HepG2 (cell line): ENCODE measurements around the gene FTCD. TPM values are rescaled to one million over a fixed set of nuclear protein-coding genes. Genes with fewer than 3 reads are reported as not detected.

ENCODE experiments used
- ATAC-seq: fragments of 200-7000 bp; cut with Tn5 transposase; 3 replicates; pipeline ENCODE4 v1.9.1; 2020; ENCODE audit warnings: mild to moderate bottlenecking, moderate library complexity
- BruUV-seq: library from RNA; stranded (reverse); fragments of 400-500 nt; replicated peaks from 2 replicates; lab custom pipeline; 2021; lab: Mats Ljungman, UMichigan
- CTCF ChIA-PET: fragments of 300-600 bp; formaldehyde crosslinking; extraction: SDS; loops from one replicate; lab custom pipeline; 2021; ENCODE audit warnings: low total read pairs, inconsistent platforms, low intra/inter-chr PET ratio; lab: Yijun Ruan, JAX
- POLR2A ChIA-PET: fragments of 350-600 bp; sonication (Branson Sonifier 250); formaldehyde crosslinking; loops from one replicate; lab custom pipeline; 2020; ENCODE audit warnings: antibody characterized with exemption, inconsistent platforms; lab: Yijun Ruan, JAX
- DNase-seq: peaks from one replicate; pipeline ENCODE4 v3.0.0-alpha.2; 2015; ENCODE audit warnings: low spot score
- FAIRE-seq: peaks from 3 replicates; lab custom pipeline; 2011; peaks lifted over from hg19 to GRCh38; lab: Jason Lieb, UNC
- H2AFZ ChIP-seq: one replicate; pipeline ENCODE4 v1.6.1; 2011; ENCODE audit warnings: low read length, inconsistent platforms
- H3K27ac ChIP-seq: fragments of 300-600 bp; 3 replicates; pipeline ENCODE4 v1.8.0; 2011; ENCODE audit warnings: mixed run types, mild to moderate bottlenecking, mixed read lengths, low read length, inconsistent platforms; ENCODE audit not compliant: insufficient read depth; ENCODE audit errors: extremely low read length
- H3K27me3 ChIP-seq, 2 experiments: fragments of 200-600 bp in 1 of 2; 2 replicates in 1 of 2; 3 replicates in 1 of 2; pipeline versions ENCODE4 v1.6.0 to v1.8.0; 2011; ENCODE audit warnings: low read length in 2 of 2, mild to moderate bottlenecking in 2 of 2, moderate library complexity in 2 of 2, inconsistent platforms in 1 of 2; ENCODE audit not compliant: insufficient read depth in 2 of 2, control insufficient read depth in 1 of 2
- H3K36me3 ChIP-seq, 2 experiments: fragments of 200-600 bp in 1 of 2; replicated peaks in 1 of 2; 2 replicates in 1 of 2; 3 replicates in 1 of 2; pipeline versions ENCODE4 v1.5.1 to v1.8.0; 2011; ENCODE audit warnings: low read length in 2 of 2, inconsistent platforms in 1 of 2; ENCODE audit not compliant: insufficient read depth in 2 of 2, control insufficient read depth in 1 of 2
- H3K4me1 ChIP-seq: 2 replicates; pipeline ENCODE4 v1.5.1; 2012; ENCODE audit warnings: low read length, inconsistent platforms; ENCODE audit not compliant: insufficient read depth
- H3K4me2 ChIP-seq: 2 replicates; pipeline ENCODE4 v1.6.0; 2011; ENCODE audit warnings: low read depth, low read length, inconsistent platforms
- H3K4me3 ChIP-seq, 3 experiments: fragments of 200-600 bp in 1 of 3; sonication (generic), shearing (Covaris generic) in 1 of 3; replicated peaks in 1 of 3; 2 replicates each; pipeline ENCODE4 v1.5.1; 2011 to 2016; ENCODE audit warnings: low read length in 3 of 3, inconsistent platforms in 2 of 3, low read depth in 2 of 3, mild to moderate bottlenecking in 2 of 3, control low read depth in 1 of 3, mixed read lengths in 1 of 3; ENCODE audit not compliant: insufficient read depth in 1 of 3
- H3K79me2 ChIP-seq: one replicate; pipeline ENCODE4 v1.6.1; 2011; ENCODE audit warnings: low read length, inconsistent platforms; ENCODE audit not compliant: insufficient read depth
- H3K9ac ChIP-seq: 2 replicates; pipeline ENCODE4 v1.6.0; 2011; ENCODE audit warnings: mild to moderate bottlenecking, low read depth, low read length, inconsistent platforms; ENCODE audit not compliant: insufficient read depth
- H3K9me3 ChIP-seq: 2 replicates; pipeline ENCODE4 v1.5.1; 2012; ENCODE audit warnings: mild to moderate bottlenecking, low read length
- H4K20me1 ChIP-seq: 2 replicates; pipeline ENCODE4 v1.6.0; 2011; ENCODE audit warnings: inconsistent platforms, mild to moderate bottlenecking, low read length, moderate library complexity; ENCODE audit not compliant: insufficient read depth
- CREM ChIP-seq, 2 experiments: sonication (generic) in 1 of 2; formaldehyde crosslinking in 1 of 2; IDR thresholded peaks; 2 replicates each; pipeline versions ENCODE4 v1.4.0 to v1.6.1; 2016 to 2020; ENCODE audit warnings: antibody characterized with exemption in 1 of 2, mild to moderate bottlenecking in 1 of 2, missing genetic modification reagents in 1 of 2
- ESRRA ChIP-seq: sonication (generic); formaldehyde crosslinking; IDR thresholded peaks from 2 replicates; pipeline ENCODE4 v1.5.1; 2020; ENCODE audit warnings: mild to moderate bottlenecking, low read depth, missing genetic modification reagents
- HDAC2 ChIP-seq: sonication (generic); formaldehyde crosslinking; IDR thresholded peaks from 2 replicates; pipeline ENCODE4 v1.4.0; 2020; ENCODE audit warnings: missing genetic modification reagents
- KDM5B ChIP-seq: sonication (generic); formaldehyde crosslinking; IDR thresholded peaks from 2 replicates; pipeline ENCODE4 v1.4.0; 2020; ENCODE audit warnings: missing genetic modification reagents, mild to moderate bottlenecking, borderline replicate concordance
- ZBTB38 ChIP-seq: sonication (generic); formaldehyde crosslinking; IDR thresholded peaks from 2 replicates; pipeline ENCODE4 v1.5.1; 2020; ENCODE audit warnings: mild to moderate bottlenecking, missing genetic modification reagents
- ZNF615 ChIP-seq: sonication (generic); formaldehyde crosslinking; IDR thresholded peaks from 2 replicates; pipeline ENCODE4 v1.5.0; 2020; ENCODE audit warnings: mild to moderate bottlenecking, missing genetic modification reagents, borderline replicate concordance
- ZNF660 ChIP-seq: sonication (generic); formaldehyde crosslinking; IDR thresholded peaks from 2 replicates; pipeline ENCODE4 v1.5.1; 2020; ENCODE audit warnings: mild to moderate bottlenecking, low read depth, missing genetic modification reagents, borderline replicate concordance
- ZNF75D ChIP-seq: sonication (generic); formaldehyde crosslinking; IDR thresholded peaks from 2 replicates; pipeline ENCODE4 v1.8.1; 2023; ENCODE audit warnings: missing genetic modification reagents, mild to moderate bottlenecking, borderline replicate concordance
- ZNF761 ChIP-seq: sonication (generic); formaldehyde crosslinking; conservative IDR thresholded peaks from 2 replicates; pipeline ENCODE4 v1.4.0; 2020; ENCODE audit warnings: mild to moderate bottlenecking, missing genetic modification reagents
- WGBS: methylation state at CpG from one replicate; pipeline ENCODE4 v1.1.6; 2017; ENCODE audit warnings: low lambda C conversion rate; 5-methylcytosine and 5-hydroxymethylcytosine counted together
- in situ Hi-C: cut with HindIII; loops from 2 replicates; pipeline ENCODE4 v1.10.0; 2017; ENCODE audit warnings: low pct_unique_long_range_greater_than_20kb; ENCODE audit not compliant: extremely low pct_ligation_motif_present
- intact Hi-C: fragments of 100-400 bp; cut with micrococcal nuclease; formaldehyde crosslinking; loops from one replicate; pipeline ENCODE4 v1.10.0; 2022; ENCODE audit not compliant: unreplicated experiment
- polyA plus RNA-seq, 8 experiments: library from polyadenylated mRNA; depleted of rRNA in 3 of 8; stranded (reverse) in 7 of 8; unstranded in 1 of 8; fragments of >200 nt; fragmentation: Illumina TruSeq in 4 of 8; extraction: Trizol in 4 of 8; gene quantifications; 2 replicates each; pipeline versions ENCODE4 v1.2.1 to v1.2.3, GENCODE V29; 2011 to 2016; ENCODE audit warnings: low read depth in 4 of 8, missing spikeins in 1 of 8, mixed read lengths in 1 of 8; ENCODE audit not compliant: insufficient read depth in 1 of 8
- total RNA-seq, 5 experiments: library from RNA; depleted of rRNA; stranded (reverse); fragments of >200 nt; fragmentation: Illumina TruSeq; extraction: Trizol; gene quantifications; 2 replicates each; pipeline ENCODE4 v1.2.3, GENCODE V29; 2016; ENCODE audit warnings: low read depth in 1 of 5
- TF ChIP-seq, protein P1 (sequence below): sonication (generic); formaldehyde crosslinking; IDR thresholded peaks from 2 replicates; pipeline ENCODE4 v1.8.1; 2023; ENCODE audit warnings: mild to moderate bottlenecking, inconsistent platforms, moderate library complexity, missing genetic modification reagents, borderline replicate concordance
- TF ChIP-seq, protein P2 (sequence below): sonication (generic); formaldehyde crosslinking; IDR thresholded peaks from 2 replicates; pipeline ENCODE4 v1.5.1; 2020; ENCODE audit warnings: missing genetic modification reagents, mild to moderate bottlenecking, borderline replicate concordance
- TF ChIP-seq, protein P3 (sequence below): sonication (generic); formaldehyde crosslinking; IDR thresholded peaks from 2 replicates; pipeline ENCODE4 v1.4.0; 2020; ENCODE audit warnings: low read depth, mild to moderate bottlenecking, missing genetic modification reagents
- TF ChIP-seq, protein P4 (sequence below): sonication (generic); formaldehyde crosslinking; IDR thresholded peaks from 2 replicates; pipeline ENCODE4 v1.4.0; 2020; ENCODE audit warnings: mild to moderate bottlenecking, missing genetic modification reagents

FTCD gene
- total and polyA plus RNA-seq, 2 of the 13 experiments (the other 11 are each of a cell fraction or from before 2014, with no cell fraction given) = 75.7 to 105 TPM

DNA sequence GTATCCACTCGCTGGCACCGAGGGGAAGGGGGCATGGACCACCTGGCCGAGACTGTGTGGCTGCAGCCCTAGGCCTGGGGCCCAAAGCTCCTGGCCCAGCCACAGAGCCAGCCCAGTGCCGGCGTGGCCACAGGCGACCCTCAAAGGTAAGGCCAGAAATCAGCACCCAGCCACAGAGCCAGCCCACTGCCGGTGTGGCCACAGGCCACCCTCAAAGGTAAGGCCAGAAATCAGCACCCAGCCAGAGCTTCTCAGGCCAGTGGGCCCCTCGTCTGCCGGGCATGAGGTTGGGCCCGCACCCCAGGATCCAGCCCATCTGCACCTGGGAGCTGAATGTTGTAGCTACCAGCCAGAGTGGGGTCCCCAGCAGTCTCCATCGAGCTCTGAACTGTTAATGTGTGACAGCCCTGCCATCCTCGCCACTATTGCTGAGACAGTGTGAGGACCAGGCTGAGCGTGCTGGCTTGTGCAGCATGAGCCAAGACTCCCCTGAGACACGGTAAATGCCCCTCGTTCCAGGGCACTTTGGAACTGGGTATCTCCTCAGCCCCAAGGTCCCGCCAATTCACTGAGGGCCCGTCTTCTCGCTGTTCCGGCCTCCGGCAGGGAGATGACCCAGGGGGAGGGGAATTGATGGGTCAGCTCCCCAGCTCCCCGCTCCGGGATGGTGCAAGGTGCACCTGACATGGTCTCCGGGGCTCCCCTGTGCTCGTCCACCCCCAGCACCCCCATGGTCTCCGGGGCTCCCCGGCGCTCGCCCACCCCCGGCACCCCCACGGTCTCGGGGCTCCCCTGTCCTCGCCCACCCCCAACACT lies 4.7 kb upstream of the FTCD start:
- Histone ChIP-seq H3K27me3 (no peaks in the 10 kb centered on the region; a peak in 1 of 5 replicates), H3K4me2 (no peak overlapping the region), H3K36me3 (no peaks in the 10 kb centered on the region), H3K9ac (no peak overlapping the region), H3K79me2 (peaks cover 4% of the 10 kb centered on the region), H3K9me3 (no peaks in the 10 kb centered on the region), H3K4me1 (peaks cover 26% of the 10 kb centered on the region), H3K4me3 (no peak overlapping the region), H4K20me1 (no peaks in the 10 kb centered on the region), H3K27ac (no peak overlapping the region), H2AFZ (no peak overlapping the region)
- FAIRE-seq (no peak), ATAC-seq (peak; percentile 4; the same call in 1 of the 3 replicates), DNase-seq (no peak)
- no peak for TF ChIP-seq ZNF660
- TF ChIP-seq CREM (IDR thresholded peaks at IDR 0.05) = no peak
- TF ChIP-seq CREM (CRISPR knock-in tag; IDR thresholded peaks at IDR 0.05) = no peak
- no peak for TF ChIP-seq ESRRA (CRISPR knock-in tag)
- TF ChIP-seq, protein P1, sequence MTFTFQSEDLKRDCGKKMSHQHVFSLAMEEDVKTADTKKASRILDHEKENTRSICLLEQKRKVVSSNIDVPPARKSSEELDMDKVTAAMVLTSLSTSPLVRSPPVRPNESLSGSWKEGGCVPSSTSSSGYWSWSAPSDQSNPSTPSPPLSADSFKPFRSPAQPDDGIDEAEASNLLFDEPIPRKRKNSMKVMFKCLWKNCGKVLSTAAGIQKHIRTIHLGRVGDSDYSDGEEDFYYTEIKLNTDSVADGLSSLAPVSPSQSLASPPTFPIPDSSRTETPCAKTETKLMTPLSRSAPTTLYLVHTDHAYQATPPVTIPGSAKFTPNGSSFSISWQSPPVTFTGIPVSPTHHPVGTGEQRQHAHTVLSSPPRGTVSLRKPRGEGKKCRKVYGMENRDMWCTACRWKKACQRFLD (CRISPR knock-in tag) = no peak
- WGBS = 86% methylated on average over 24 of the region's 32 CpGs
- no TSS peak for BruUV-seq
- ChIA-PET POLR2A (interaction anchor here (0.6 kb wide), 1 partner anchor 186 kb away, joined by 3 read pairs; no protein-coding TSS in a partner anchor), CTCF (no interaction called here)
- in situ Hi-C loops = no loop called here
- intact Hi-C loops = loop anchor here (5.0 kb wide), 1 partner anchor 67 kb away; the partner anchor contains the start of gene LSS

DNA sequence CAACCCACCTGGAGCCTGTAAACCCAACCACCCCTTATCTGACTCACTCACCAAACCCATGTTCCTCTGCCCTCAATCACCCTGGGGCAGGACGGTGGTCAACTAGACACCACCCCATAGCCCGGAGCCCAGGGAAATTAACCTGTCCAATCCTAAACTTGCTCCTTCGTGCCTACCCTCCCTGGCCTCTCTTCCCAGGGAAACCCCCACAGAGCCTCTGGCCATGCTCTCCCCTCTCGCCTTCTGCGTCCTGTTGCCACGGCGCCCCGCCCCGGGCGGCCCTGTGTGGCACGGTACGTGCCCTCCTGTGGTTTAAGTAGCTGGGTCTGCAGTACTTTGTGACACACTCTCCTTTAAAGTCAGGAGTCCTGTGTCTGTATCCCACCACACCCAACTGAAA lies 4.0 kb upstream of the FTCD start:
- no peak for FAIRE-seq
- BruUV-seq = no TSS peak
- Histone ChIP-seq H3K9me3 (no peaks in the 10 kb centered on the region), H3K27ac (no peak overlapping the region), H3K79me2 (peaks cover 11% of the 10 kb centered on the region), H3K9ac (no peak overlapping the region), H3K4me3 (no peak overlapping the region), H4K20me1 (no peaks in the 10 kb centered on the region), H3K27me3 (no peaks in the 10 kb centered on the region; a peak in 1 of 5 replicates), H3K4me2 (no peak overlapping the region), H3K4me1 (peaks cover 26% of the 10 kb centered on the region), H2AFZ (no peak overlapping the region), H3K36me3 (no peaks in the 10 kb centered on the region)
- CTCF ChIA-PET = no interaction called here
- ATAC-seq = no peak
- 89% methylated on average over 12 of the region's 12 CpGs for WGBS
- POLR2A ChIA-PET = no interaction called here
- DNase-seq = no peak
- in situ Hi-C loops (no loop called here), intact Hi-C loops (loop anchor here (5.0 kb wide), 1 partner anchor 68 kb away; the partner anchor contains the start of gene LSS)
- TF ChIP-seq KDM5B (no peak), HDAC2 (CRISPR knock-in tag) (no peak), ZBTB38 (no peak), ZNF761 (CRISPR knock-in tag) (no peak), ZNF75D (CRISPR knock-in tag) (no peak), ZNF615 (CRISPR knock-in tag) (no peak)
- TF ChIP-seq, protein P2, sequence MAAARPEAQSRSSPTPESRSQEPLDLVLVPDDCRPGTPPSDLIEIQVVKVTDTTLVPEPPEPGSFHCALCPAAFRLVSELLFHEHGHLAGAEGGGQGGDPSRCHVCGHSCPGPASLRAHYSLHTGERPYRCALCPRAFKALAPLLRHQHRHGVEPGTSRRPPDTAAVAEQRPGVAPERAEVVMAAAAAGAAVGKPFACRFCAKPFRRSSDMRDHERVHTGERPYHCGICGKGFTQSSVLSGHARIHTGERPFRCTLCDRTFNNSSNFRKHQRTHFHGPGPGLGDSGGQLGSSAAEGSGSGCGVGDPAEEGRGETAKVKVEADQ (CRISPR knock-in tag) = no peak
- TF ChIP-seq, protein P3, sequence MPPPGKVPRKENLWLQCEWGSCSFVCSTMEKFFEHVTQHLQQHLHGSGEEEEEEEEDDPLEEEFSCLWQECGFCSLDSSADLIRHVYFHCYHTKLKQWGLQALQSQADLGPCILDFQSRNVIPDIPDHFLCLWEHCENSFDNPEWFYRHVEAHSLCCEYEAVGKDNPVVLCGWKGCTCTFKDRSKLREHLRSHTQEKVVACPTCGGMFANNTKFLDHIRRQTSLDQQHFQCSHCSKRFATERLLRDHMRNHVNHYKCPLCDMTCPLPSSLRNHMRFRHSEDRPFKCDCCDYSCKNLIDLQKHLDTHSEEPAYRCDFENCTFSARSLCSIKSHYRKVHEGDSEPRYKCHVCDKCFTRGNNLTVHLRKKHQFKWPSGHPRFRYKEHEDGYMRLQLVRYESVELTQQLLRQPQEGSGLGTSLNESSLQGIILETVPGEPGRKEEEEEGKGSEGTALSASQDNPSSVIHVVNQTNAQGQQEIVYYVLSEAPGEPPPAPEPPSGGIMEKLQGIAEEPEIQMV = no peak
- TF ChIP-seq, protein P4, sequence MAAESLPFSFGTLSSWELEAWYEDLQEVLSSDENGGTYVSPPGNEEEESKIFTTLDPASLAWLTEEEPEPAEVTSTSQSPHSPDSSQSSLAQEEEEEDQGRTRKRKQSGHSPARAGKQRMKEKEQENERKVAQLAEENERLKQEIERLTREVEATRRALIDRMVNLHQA (CRISPR knock-in tag) = no peak
